DOHH2 (cell line): ENCODE results near the gene CRYBB3.

Experiments used
- CTCF ChIP-seq: fragments of 200-600 bp; sonication (generic); IDR thresholded peaks from one replicate; pipeline ENCODE4 v1.5.1; 2014; ENCODE audit warnings: antibody characterized with exemption, mild to moderate bottlenecking, low read depth, low read length; ENCODE audit not compliant: poor library complexity, severe bottlenecking
- EZH2phosphoT487 ChIP-seq: fragments of 200-600 bp; sonication (generic); IDR thresholded peaks from 2 replicates; pipeline ENCODE4 v1.6.1; 2017; ENCODE audit warnings: borderline replicate concordance, mild to moderate bottlenecking, antibody characterized with exemption, low read length, moderate library complexity, mixed read lengths

GRCh38 chr22:25213221-25213620 is 13.6 kb downstream of the CRYBB3 start:
- no peak for TF ChIP-seq CTCF
- no peak for TF ChIP-seq EZH2phosphoT487
